H1 (cell line): ENCODE measurements around the gene SMIM9. TPM values are rescaled to one million over a fixed set of nuclear protein-coding genes. Genes with fewer than 3 reads are reported as not detected.

Experiments
- CTCF ChIA-PET: fragments of 300-600 bp; sonication (Branson Sonifier 250); formaldehyde crosslinking; loops from one replicate; lab custom pipeline; 2021; ENCODE audit not compliant: partially characterized antibody; lab: Charles Lee
- POLR2A ChIA-PET: fragments of 300-600 bp; sonication (Branson Sonifier 250); formaldehyde crosslinking; loops from one replicate; lab custom pipeline; 2021; ENCODE audit warnings: inconsistent platforms; ENCODE audit not compliant: partially characterized antibody; lab: Charles Lee
- DNase-seq, 2 experiments: peaks; one replicate each; pipeline versions ENCODE4 v3.0.0 to v3.0.0-alpha.2; 2010 to 2022; ENCODE audit warnings: low spot score in 2 of 2, low read depth in 1 of 2, mixed read lengths in 1 of 2
- FAIRE-seq: peaks from 2 replicates; lab custom pipeline; 2011; peaks lifted over from hg19 to GRCh38; lab: Jason Lieb, UNC
- H2AFZ ChIP-seq: 2 replicates; pipeline ENCODE4 v1.8.1; 2012; ENCODE audit warnings: low read length, inconsistent platforms
- H2AK5ac ChIP-seq: 2 replicates; pipeline ENCODE4 v1.6.1; 2013; ENCODE audit warnings: low read depth, low read length
- H2BK120ac ChIP-seq: replicated peaks from 2 replicates; pipeline ENCODE3; 2013; ENCODE audit warnings: low read depth, low read length, inconsistent platforms
- H2BK12ac ChIP-seq: 2 replicates; pipeline ENCODE4 v1.6.1; 2013; ENCODE audit warnings: low read depth, low read length
- H2BK15ac ChIP-seq: 2 replicates; pipeline ENCODE4 v1.6.1; 2013; ENCODE audit warnings: low read length
- H2BK20ac ChIP-seq: 2 replicates; pipeline ENCODE4 v1.6.1; 2013; ENCODE audit warnings: low read length
- H2BK5ac ChIP-seq: 2 replicates; pipeline ENCODE4 v1.6.1; 2013; ENCODE audit warnings: low read depth, low read length
- H3K14ac ChIP-seq: 2 replicates; pipeline ENCODE4 v1.6.1; 2013; ENCODE audit warnings: inconsistent platforms; ENCODE audit not compliant: insufficient read length
- H3K18ac ChIP-seq: 2 replicates; pipeline ENCODE4 v1.6.1; 2013; ENCODE audit warnings: low read length; ENCODE audit errors: extremely low read depth
- H3K23ac ChIP-seq: 2 replicates; pipeline ENCODE4 v1.6.1; 2013; ENCODE audit warnings: inconsistent platforms; ENCODE audit not compliant: insufficient read length
- H3K23me2 ChIP-seq: 2 replicates; pipeline ENCODE4 v1.6.1; 2013; ENCODE audit warnings: low read depth, low read length
- H3K27ac ChIP-seq: 2 replicates; pipeline ENCODE4 v1.6.1; 2011; ENCODE audit warnings: low read depth, low read length, inconsistent platforms
- H3K27me3 ChIP-seq, 4 experiments: replicated peaks in 1 of 4; 1 replicate in 1 of 4; 2 replicates in 3 of 4; pipeline versions ENCODE4 v1.6.1 to v1.8.1; 2011 to 2013; ENCODE audit warnings: low read length in 3 of 4, mild to moderate bottlenecking in 3 of 4, inconsistent platforms in 2 of 4, mixed read lengths in 2 of 4, moderate library complexity in 1 of 4; ENCODE audit not compliant: control insufficient read depth in 3 of 4, insufficient read depth in 3 of 4; ENCODE audit errors: extremely low read depth in 1 of 4
- H3K36me3 ChIP-seq, 4 experiments: 2 replicates each; pipeline versions ENCODE4 v1.6.1 to v1.8.1; 2011 to 2013; ENCODE audit warnings: mild to moderate bottlenecking in 4 of 4, low read length in 3 of 4, moderate library complexity in 2 of 4, control low read depth in 1 of 4, inconsistent platforms in 1 of 4; ENCODE audit not compliant: insufficient read depth in 4 of 4, control insufficient read depth in 2 of 4
- H3K4ac ChIP-seq: replicated peaks from 2 replicates; pipeline ENCODE3; 2013; ENCODE audit warnings: low read length, low read depth, mixed read lengths, inconsistent platforms; ENCODE audit not compliant: insufficient read length
- H3K4me1 ChIP-seq, 4 experiments: replicated peaks in 1 of 4; 1 replicate in 1 of 4; 2 replicates in 3 of 4; pipeline versions ENCODE4 v1.6.1 to v1.8.1; 2011 to 2013; ENCODE audit warnings: low read length in 3 of 4, inconsistent platforms in 2 of 4, mixed read lengths in 1 of 4; ENCODE audit not compliant: insufficient read depth in 4 of 4, control insufficient read depth in 3 of 4
- H3K4me2 ChIP-seq, 2 experiments: 2 replicates each; pipeline versions ENCODE4 v1.6.1 to v1.8.1; 2011 to 2013; ENCODE audit warnings: low read depth in 2 of 2, low read length in 2 of 2, control low read depth in 1 of 2, inconsistent platforms in 1 of 2, mild to moderate bottlenecking in 1 of 2; ENCODE audit not compliant: insufficient read depth in 1 of 2
- H3K4me3 ChIP-seq, 4 experiments: fragments of 200-600, 300-600 bp in 1 of 4; sonication (generic), shearing (Covaris generic), sonication (Bioruptor Twin) in 1 of 4; 2 replicates each; pipeline versions ENCODE4 v1.5.1 to v1.8.1; 2011 to 2016; ENCODE audit warnings: low read length in 4 of 4, low read depth in 3 of 4, control low read depth in 2 of 4, inconsistent platforms in 2 of 4, mild to moderate bottlenecking in 2 of 4, mixed read lengths in 1 of 4, moderate library complexity in 1 of 4; ENCODE audit not compliant: insufficient read depth in 2 of 4; ENCODE audit errors: extremely low read depth in 1 of 4
- H3K56ac ChIP-seq: replicated peaks from 2 replicates; pipeline ENCODE3; 2013; ENCODE audit warnings: low read depth, mild to moderate bottlenecking, mixed read lengths, low read length, inconsistent platforms; ENCODE audit not compliant: insufficient read length
- H3K79me1 ChIP-seq: 2 replicates; pipeline ENCODE4 v1.6.1; 2013; ENCODE audit warnings: low read depth, low read length, control low read depth
- H3K79me2 ChIP-seq, 2 experiments: 2 replicates each; pipeline versions ENCODE4 v1.6.1 to v1.8.1; 2012 to 2013; ENCODE audit warnings: low read length in 2 of 2, mild to moderate bottlenecking in 2 of 2, inconsistent platforms in 1 of 2; ENCODE audit not compliant: insufficient read depth in 2 of 2, control insufficient read depth in 1 of 2
- H3K9ac ChIP-seq, 4 experiments: replicated peaks in 1 of 4; 1 replicate in 1 of 4; 2 replicates in 3 of 4; pipeline versions ENCODE4 v1.6.1 to v1.8.1; 2011 to 2013; ENCODE audit warnings: low read depth in 3 of 4, low read length in 3 of 4, control low read depth in 2 of 4, mild to moderate bottlenecking in 2 of 4, moderate library complexity in 2 of 4, inconsistent platforms in 1 of 4; ENCODE audit errors: extremely low read depth in 1 of 4
- H3K9me3 ChIP-seq, 2 experiments: 2 replicates each; pipeline versions ENCODE4 v1.6.1 to v1.8.1; 2012 to 2013; ENCODE audit warnings: mild to moderate bottlenecking in 2 of 2, moderate library complexity in 2 of 2, control low read depth in 1 of 2, inconsistent platforms in 1 of 2, low read depth in 1 of 2, low read length in 1 of 2, mixed read lengths in 1 of 2; ENCODE audit not compliant: insufficient read depth in 2 of 2
- H4K20me1 ChIP-seq, 2 experiments: replicated peaks in 1 of 2; 2 replicates each; pipeline versions ENCODE3 to v1.8.1; 2011 to 2013; ENCODE audit warnings: inconsistent platforms in 2 of 2, low read length in 2 of 2, mild to moderate bottlenecking in 1 of 2; ENCODE audit not compliant: insufficient read depth in 2 of 2, control insufficient read depth in 1 of 2
- H4K5ac ChIP-seq: 2 replicates; pipeline ENCODE4 v1.6.1; 2013; ENCODE audit warnings: low read length, low read depth, mixed read lengths, inconsistent platforms; ENCODE audit not compliant: insufficient read length
- H4K8ac ChIP-seq: 2 replicates; pipeline ENCODE4 v1.8.0; 2013; ENCODE audit warnings: mild to moderate bottlenecking, moderate library complexity, low read length, inconsistent platforms; ENCODE audit not compliant: insufficient read depth; ENCODE audit errors: extremely low read depth
- H4K91ac ChIP-seq: replicated peaks from 2 replicates; pipeline ENCODE3; 2013; ENCODE audit warnings: low read length, mixed read lengths, inconsistent platforms; ENCODE audit not compliant: insufficient read length
- ASH2L ChIP-seq: fragments of 200-600, 300-600 bp; sonication (generic); IDR thresholded peaks from one replicate; pipeline ENCODE4 v1.7.1; 2017; ENCODE audit warnings: low read length
- KDM4A ChIP-seq: IDR thresholded peaks from one replicate; pipeline ENCODE4 v1.7.1; 2012; ENCODE audit warnings: low read depth, mild to moderate bottlenecking, moderate library complexity, low read length, inconsistent platforms; ENCODE audit not compliant: severe bottlenecking
- MAFK ChIP-seq: IDR thresholded peaks from 2 replicates; pipeline ENCODE4 v1.6.1; 2012; ENCODE audit warnings: low read depth, mild to moderate bottlenecking, improper control_type of control experiment, low read length
- RBBP5 ChIP-seq: IDR thresholded peaks from 2 replicates; pipeline ENCODE4 v1.7.1; 2012; ENCODE audit warnings: low read depth, mild to moderate bottlenecking, inconsistent platforms, low read length, moderate library complexity, borderline replicate concordance
- RFX5 ChIP-seq: IDR thresholded peaks from 2 replicates; pipeline ENCODE4 v1.6.1; 2011; ENCODE audit warnings: low read depth, low read length, improper control_type of control experiment, borderline replicate concordance
- SP1 ChIP-seq: IDR thresholded peaks from 2 replicates; pipeline ENCODE4 v1.6.1; 2011; ENCODE audit warnings: low read depth, low read length
- SUZ12 ChIP-seq: fragments of 200-600 bp; sonication (generic); IDR thresholded peaks from 2 replicates; pipeline ENCODE4 v1.6.1; 2012; ENCODE audit warnings: mild to moderate bottlenecking, inconsistent platforms, low read length, moderate library complexity, mixed read lengths
- TCF12 ChIP-seq: IDR thresholded peaks from 2 replicates; pipeline ENCODE4 v1.6.1; 2011; ENCODE audit warnings: low read depth, mild to moderate bottlenecking, low read length
- WGBS, 2 experiments: shearing (Covaris generic) in 1 of 2; methylation state at CpG; one replicate each; pipeline versions ENCODE4 v1.1.6 to v1.1.7; 2013 to 2015; ENCODE audit warnings: low lambda C conversion rate in 2 of 2, mixed read lengths in 2 of 2, inconsistent platforms in 1 of 2, low coverage in 1 of 2, missing lambda C conversion rate in 1 of 2; ENCODE audit not compliant: insufficient replicate concordance in 2 of 2, insufficient coverage in 1 of 2, insufficient read length in 1 of 2; ENCODE audit errors: extremely low coverage in 1 of 2, missing lambda C conversion rate in 1 of 2; 5-methylcytosine and 5-hydroxymethylcytosine counted together
- polyA plus RNA-seq, 7 experiments: library from polyadenylated mRNA; depleted of rRNA in 3 of 7; stranded (reverse) in 5 of 7; unstranded in 2 of 7; fragments of >200 nt in 5 of 7; fragments of 200-250 nt in 2 of 7; gene quantifications; 1 replicate in 5 of 7; 2 replicates in 1 of 7; 4 replicates in 1 of 7; pipeline versions ENCODE4 v1.2.1 to v1.2.3, GENCODE V29; 2011 to 2013; ENCODE audit warnings: missing spikeins in 2 of 7, mixed read lengths in 2 of 7
- total RNA-seq: library from RNA; stranded (reverse); fragmentation: NEBNext Ultra II Directional; extraction: Animal tissue kit (Norgen Biotek cat#: 25700); gene quantifications from 2 replicates; pipeline ENCODE4 v1.2.1, GENCODE V29; 2021

Gene SMIM9
- total and polyA plus RNA-seq, 2 of the 8 experiments (the other 6 are each of a cell fraction or from before 2014, with no cell fraction given) = not detected

- no peaks in the 10 kb centered on the region for H3K27me3 ChIP-seq
- no peak overlapping the region for H3K4me3 ChIP-seq
- TF ChIP-seq RFX5 (no peak), KDM4A (no peak), SP1 (no peak), SUZ12 (no peak), MAFK (no peak), TCF12 (no peak), RBBP5 (no peak), ASH2L (no peak)
- H2BK20ac ChIP-seq = no peak overlapping the region
- H3K9me3 ChIP-seq = no peaks in the 10 kb centered on the region
- no peak overlapping the region for H2BK5ac ChIP-seq
- no peaks in the 10 kb centered on the region for H3K36me3 ChIP-seq
- H2AFZ ChIP-seq = no peak overlapping the region
- no peaks in the 10 kb centered on the region for H3K23me2 ChIP-seq
- H3K14ac ChIP-seq = no peak overlapping the region
- H4K5ac ChIP-seq = no peak overlapping the region
- H3K18ac ChIP-seq = no peak overlapping the region
- H4K20me1 ChIP-seq = no peaks in the 10 kb centered on the region
- H3K27ac ChIP-seq = no peak overlapping the region
- no peak overlapping the region for H3K56ac ChIP-seq
- no peak overlapping the region for H2BK120ac ChIP-seq
- no peak for DNase-seq
- H2BK12ac ChIP-seq = no peak overlapping the region
- H3K4me1 ChIP-seq = no peaks in the 10 kb centered on the region
- WGBS, 2 experiments = 83% methylated on average over 1 of the region's 2 CpGs; no CpG with 5 or more reads in 1 of the 2 experiments
- no peaks in the 10 kb centered on the region for H3K79me1 ChIP-seq
- no peak overlapping the region for H3K9ac ChIP-seq
- H4K8ac ChIP-seq = no peak overlapping the region
- H4K91ac ChIP-seq = no peak overlapping the region
- no peak overlapping the region for H3K23ac ChIP-seq
- no peak overlapping the region for H2AK5ac ChIP-seq
- H2BK15ac ChIP-seq = no peak overlapping the region
- ChIA-PET CTCF (no interaction called here), POLR2A (no interaction called here)
- no peak overlapping the region for H3K4ac ChIP-seq
- H3K79me2 ChIP-seq = no peaks in the 10 kb centered on the region
- FAIRE-seq = no peak
- no peak overlapping the region for H3K4me2 ChIP-seq
Measured at GRCh38 chrX:154873329-154873728, 38.9 kb upstream of the SMIM9 start.
